Mucosa of rectum (tissue), 2 donors: ENCODE data around the gene SPINT3.
"Not testable (repeated sequence)": the region's sequence is repeated elsewhere in the genome, so short reads cannot be mapped to it uniquely, and the experiment has no call there.

Experiments
- H3K27ac ChIP-seq, 2 donors: one replicate each; pipeline ENCODE4 v1.7.0; 2013; ENCODE audit warnings: inconsistent platforms in 2 of 2, low read depth in 2 of 2, low read length in 2 of 2
- H3K27me3 ChIP-seq, 2 donors: one replicate each; pipeline ENCODE4 v1.7.0; 2013; ENCODE audit warnings: low read length in 2 of 2; ENCODE audit not compliant: control insufficient read depth in 2 of 2, insufficient read depth in 2 of 2
- H3K36me3 ChIP-seq, 2 donors: one replicate each; pipeline ENCODE4 v1.7.0; 2013; ENCODE audit warnings: low read length in 2 of 2; ENCODE audit not compliant: control insufficient read depth in 2 of 2, insufficient read depth in 2 of 2
- H3K4me1 ChIP-seq, 2 donors: one replicate each; pipeline ENCODE4 v1.7.0; 2013; ENCODE audit warnings: low read length in 2 of 2, mild to moderate bottlenecking in 1 of 2; ENCODE audit not compliant: control insufficient read depth in 2 of 2, insufficient read depth in 2 of 2
- H3K4me3 ChIP-seq, 2 donors: one replicate each; pipeline ENCODE4 v1.7.0; 2013; ENCODE audit warnings: low read length in 2 of 2
- H3K9ac ChIP-seq, 2 donors: one replicate each; pipeline ENCODE4 v1.7.0; 2013; ENCODE audit warnings: low read length in 2 of 2, low read depth in 1 of 2, mild to moderate bottlenecking in 1 of 2
- H3K9me3 ChIP-seq, 2 donors: one replicate each; pipeline ENCODE4 v1.7.0; 2013; ENCODE audit warnings: low read length in 2 of 2; ENCODE audit not compliant: control insufficient read depth in 2 of 2
- donor health status: healthy.
- donor health status: Normal muscosa, but diverticular disease.

SPINT3 gene

GRCh38 chr20:45479822-45480221, 35.6 kb downstream of the SPINT3 start:
- no peak overlapping the region for H3K9ac ChIP-seq
- peaks cover 0 to 4% of the 10 kb centered on the region in 2 donors for H3K27me3 ChIP-seq
- H3K4me1 ChIP-seq: peaks cover 0 to 5% of the 10 kb centered on the region in 2 donors
- no peak overlapping the region for H3K27ac ChIP-seq
- H3K9me3 ChIP-seq: no peaks in the 10 kb centered on the region
- no peaks in the 10 kb centered on the region for H3K36me3 ChIP-seq
- no peak overlapping the region for H3K4me3 ChIP-seq

GRCh38 chr20:45477530-45478148, 37.8 kb downstream of the SPINT3 start:
- H3K9ac ChIP-seq, H3K4me1 ChIP-seq, H3K27ac ChIP-seq, H3K36me3 ChIP-seq, H3K27me3 ChIP-seq, H3K9me3 ChIP-seq, H3K4me3 ChIP-seq: not testable (repeated sequence)

GRCh38 chr20:45472286-45472685, 43.1 kb downstream of the SPINT3 start:
- not testable (repeated sequence) for H3K9ac ChIP-seq, H3K27ac ChIP-seq, H3K36me3 ChIP-seq, H3K27me3 ChIP-seq, H3K4me3 ChIP-seq, H3K9me3 ChIP-seq
- H3K4me1 ChIP-seq: peaks cover 18 to 29% of the 10 kb centered on the region in 2 donors

- H3K27ac ChIP-seq: peak overlapping the region; percentile 70 to 76
- no peaks in the 10 kb centered on the region for H3K36me3 ChIP-seq
- no peaks in the 10 kb centered on the region for H3K27me3 ChIP-seq
- H3K4me1 ChIP-seq: peaks cover 21 to 39% of the 10 kb centered on the region in 2 donors
- peak overlapping the region; percentile 69 to 75 for H3K4me3 ChIP-seq
- H3K9me3 ChIP-seq: no peaks in the 10 kb centered on the region
- H3K9ac ChIP-seq: peak overlapping the region in 1 of 2 donors; percentile 78
These were observed 44.5 kb downstream of the SPINT3 start for GRCh38 chr20:45470937-45471336.

GRCh38 chr20:45470262-45470931, 45.0 kb downstream of the SPINT3 start:
- H3K9ac ChIP-seq: peak overlapping the region; percentile 77 to 78
- H3K27ac ChIP-seq: peak overlapping the region; percentile 70 to 76
- H3K27me3 ChIP-seq: no peaks in the 10 kb centered on the region
- peak overlapping the region; percentile 69 to 75 for H3K4me3 ChIP-seq
- peaks cover 26 to 42% of the 10 kb centered on the region in 2 donors for H3K4me1 ChIP-seq
- H3K36me3 ChIP-seq: no peaks in the 10 kb centered on the region
- H3K9me3 ChIP-seq: no peaks in the 10 kb centered on the region

GRCh38 chr20:45469336-45470261, 45.8 kb downstream of the SPINT3 start, which contains the start of gene WFDC2:
WFDC2 (plus strand) TSS chr20:45469753; CDS start chr20:45469782, 29 bp downstream.
- Histone ChIP-seq H3K36me3 (no peaks in the 10 kb centered on the region), H3K27ac (peak within 1 kb of the TSS; percentile 70 to 76), H3K4me3 (peak within 1 kb of the TSS; percentile 69 to 75), H3K9me3 (no peaks in the 10 kb centered on the region), H3K9ac (peak within 1 kb of the TSS; percentile 77 to 78), H3K4me1 (peaks cover 26 to 45% of the 10 kb centered on the region in 2 donors), H3K27me3 (no peaks in the 10 kb centered on the region)

- H3K27me3 ChIP-seq: no peaks in the 10 kb centered on the region
- peaks cover 26 to 45% of the 10 kb centered on the region in 2 donors for H3K4me1 ChIP-seq
- no peak overlapping the region for H3K4me3 ChIP-seq
- H3K9ac ChIP-seq: no peak overlapping the region
- H3K36me3 ChIP-seq: no peaks in the 10 kb centered on the region
- H3K9me3 ChIP-seq: no peaks in the 10 kb centered on the region
- peak overlapping the region; percentile 32 to 76 for H3K27ac ChIP-seq
These were observed 47.6 kb downstream of the SPINT3 start for GRCh38 chr20:45467861-45468260.

- no peak overlapping the region for H3K9ac ChIP-seq
- H3K9me3 ChIP-seq: no peaks in the 10 kb centered on the region
- H3K27ac ChIP-seq: peak overlapping the region in 1 of 2 donors; percentile 68
- H3K36me3 ChIP-seq: no peaks in the 10 kb centered on the region
- no peak overlapping the region for H3K4me3 ChIP-seq
- H3K4me1 ChIP-seq: peaks cover 26 to 45% of the 10 kb centered on the region in 2 donors
- no peaks in the 10 kb centered on the region for H3K27me3 ChIP-seq
These were observed 48.2 kb downstream of the SPINT3 start for GRCh38 chr20:45467172-45467571.

- Histone ChIP-seq H3K36me3 (no peaks in the 10 kb centered on the region), H3K4me3 (no peak overlapping the region), H3K27me3 (no peaks in the 10 kb centered on the region), H3K9ac (peak overlapping the region in 1 of 2 donors; percentile 18), H3K4me1 (peaks cover 25 to 45% of the 10 kb centered on the region in 2 donors), H3K27ac (peak overlapping the region; percentile 11 to 68), H3K9me3 (no peaks in the 10 kb centered on the region)
These were observed 49.7 kb downstream of the SPINT3 start for GRCh38 chr20:45465491-45466266.
